Stimulated activated CD4-positive, alpha-beta T cell treated with anti-CD3 and anti-CD28 coated beads, Interleukin-12 subunit alpha, Interleukin-12 subunit beta, amount 100 ng/mL, for 48 hours (primary cell): Measurements from ENCODE around the gene ATP2A2.
"Not testable (repeated sequence)": the region's sequence is repeated elsewhere in the genome, so short reads cannot be mapped to it uniquely, and the experiment has no call there.

ENCODE experiments used
- DNase-seq, 3 donors: peaks; one replicate each; pipeline ENCODE4 v3.0.0-alpha.2; 2020; ENCODE audit warnings: low read depth in 2 of 3, low spot score in 1 of 3

ATP2A2 gene

DNA sequence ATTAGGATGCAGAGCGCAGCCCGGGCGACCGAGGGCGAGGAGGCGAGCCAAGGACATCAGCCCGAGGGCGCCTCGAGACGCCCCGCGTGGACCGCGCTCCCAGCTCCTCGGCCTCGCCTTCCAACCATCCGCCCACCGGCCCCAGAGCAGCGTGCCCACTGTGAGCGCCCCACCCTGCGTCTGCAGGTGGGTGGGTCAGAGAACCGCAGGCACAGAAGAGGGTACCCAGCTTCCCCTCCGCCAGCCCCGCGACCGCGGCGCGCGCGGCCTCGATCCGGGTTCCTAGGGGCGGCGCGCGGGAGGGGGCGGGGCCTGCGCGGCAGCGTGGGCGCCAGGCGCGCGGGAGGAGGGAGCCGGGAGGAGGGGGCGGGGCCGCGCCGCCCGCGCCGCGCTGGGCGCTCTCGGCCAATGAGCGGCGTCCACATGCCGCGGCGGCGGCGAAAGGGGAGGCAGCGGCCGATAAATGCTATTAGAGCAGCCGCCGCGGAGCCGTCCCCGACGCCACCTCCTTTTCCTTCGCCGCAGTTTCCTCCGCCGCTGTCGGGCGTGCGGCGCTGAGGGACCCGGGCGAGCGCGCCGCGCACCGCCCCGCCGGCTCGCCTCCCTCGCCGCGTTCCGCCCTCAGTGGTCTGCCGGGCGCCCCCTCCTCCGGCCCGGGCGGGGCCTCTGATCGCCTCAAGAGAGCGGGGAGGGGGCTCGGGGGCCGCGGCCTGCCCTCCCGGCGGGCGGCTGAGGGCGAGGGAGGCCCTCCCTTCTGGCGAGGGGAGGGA, at the start of gene ATP2A2:
TSS of gene ATP2A2 (plus strand) at position 469 of the 770 bp plus-strand sequence. CDS start 543 bp downstream, outside the sequence.
- peak; percentile 71 to 84 (median 82) for DNase-seq

DNA sequence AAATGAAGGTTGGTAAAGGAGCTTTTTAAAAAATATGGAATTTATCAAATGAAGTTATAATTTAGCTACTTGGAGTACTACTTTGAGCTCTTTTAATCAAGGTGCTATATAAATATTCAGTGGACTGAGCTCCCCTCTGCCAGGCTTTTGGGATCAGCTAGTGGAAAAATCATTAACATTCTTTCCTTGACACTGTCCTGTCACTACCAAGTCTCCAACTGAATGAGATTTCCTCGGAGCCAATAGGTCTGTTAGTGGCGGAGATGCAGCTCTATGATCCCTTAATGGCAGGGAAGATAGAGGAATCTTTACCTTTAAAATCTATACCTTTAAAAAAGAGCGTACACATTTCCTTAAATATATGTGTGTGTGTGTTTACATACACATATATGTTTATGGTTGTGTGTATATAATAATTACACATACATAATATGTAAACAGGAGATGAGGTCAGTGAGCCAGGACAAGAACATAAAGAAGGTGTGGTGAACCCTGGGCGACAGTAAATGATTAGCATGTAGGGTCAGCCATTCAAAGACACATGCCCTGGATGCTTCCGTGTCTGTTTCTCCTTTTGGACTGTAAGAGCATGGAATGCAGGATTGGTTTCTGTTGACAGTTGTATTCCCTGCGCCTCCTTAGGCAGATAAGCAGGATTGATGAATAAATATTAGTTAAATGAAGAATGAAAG, 47.7 kb upstream of the ATP2A2 start:
- no peak for DNase-seq

DNA sequence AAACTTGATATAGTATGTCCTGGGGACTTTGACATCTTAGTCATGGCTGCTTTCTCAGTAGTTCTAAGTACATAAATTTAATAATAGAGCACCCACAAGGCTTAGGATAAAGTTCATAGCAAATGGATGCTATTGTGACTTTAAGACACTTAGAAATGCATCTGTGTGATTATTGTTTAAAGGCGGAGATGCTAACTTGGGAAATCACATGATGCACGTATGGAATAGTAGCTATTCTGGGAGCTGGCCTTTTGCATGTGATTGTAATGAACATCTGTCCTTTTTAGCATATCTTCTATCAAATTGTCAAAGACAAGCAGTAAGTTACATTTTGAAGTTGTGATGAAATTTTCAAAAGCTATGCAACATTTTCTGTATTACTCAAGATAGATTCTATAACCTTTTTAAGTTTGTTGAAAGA, 46.7 kb upstream of the ATP2A2 start:
- no peak for DNase-seq

GRCh38 chr12:110234755-110235154, 46.3 kb upstream of the ATP2A2 start:
- no peak for DNase-seq

GRCh38 chr12:110235383-110235782, 45.7 kb upstream of the ATP2A2 start:
- DNase-seq = no peak

- DNase-seq = no peak
Observed at GRCh38 chr12:110243227-110243626, 37.8 kb upstream of the ATP2A2 start.

DNA sequence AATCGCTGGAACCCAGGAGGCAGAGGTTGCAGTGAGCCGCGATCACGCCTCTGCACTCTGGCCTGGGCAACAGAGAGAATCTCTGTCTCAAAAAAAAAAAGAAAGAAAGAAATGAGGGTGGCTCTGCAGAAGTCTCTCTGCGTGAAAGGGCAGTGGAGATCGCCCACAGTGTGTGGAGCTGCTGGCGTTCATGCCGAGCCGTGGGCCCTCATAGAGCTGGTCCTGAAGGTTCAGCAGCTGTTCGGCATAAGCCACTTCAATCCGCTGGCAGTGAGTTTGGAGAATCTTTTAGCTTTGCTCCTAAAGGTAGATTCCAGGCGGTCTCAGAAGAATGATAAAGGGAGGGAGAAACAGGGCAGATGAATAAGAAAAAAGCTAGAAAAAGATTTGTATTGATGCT, 36.7 kb upstream of the ATP2A2 start:
- no peak for DNase-seq

DNA sequence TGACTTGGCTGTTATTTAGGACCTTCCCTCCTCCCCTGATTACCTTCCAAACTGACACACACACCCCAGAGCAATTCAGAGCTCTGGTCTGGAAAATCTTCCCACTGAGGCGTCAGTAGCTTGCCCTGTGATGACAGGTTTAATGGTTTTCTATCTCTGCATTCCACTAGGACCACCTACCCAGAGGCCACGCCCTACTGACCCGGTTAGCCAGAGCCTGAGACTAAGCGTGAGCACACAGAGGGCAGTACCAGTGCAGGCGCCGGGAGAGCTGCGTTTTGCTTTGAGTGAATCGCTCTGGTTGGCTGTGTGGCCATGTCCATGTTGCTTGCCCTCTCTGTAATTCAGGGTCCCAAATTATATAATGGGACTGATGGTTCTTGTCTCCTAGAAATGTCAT, 36.2 kb upstream of the ATP2A2 start:
- DNase-seq = no peak

DNA sequence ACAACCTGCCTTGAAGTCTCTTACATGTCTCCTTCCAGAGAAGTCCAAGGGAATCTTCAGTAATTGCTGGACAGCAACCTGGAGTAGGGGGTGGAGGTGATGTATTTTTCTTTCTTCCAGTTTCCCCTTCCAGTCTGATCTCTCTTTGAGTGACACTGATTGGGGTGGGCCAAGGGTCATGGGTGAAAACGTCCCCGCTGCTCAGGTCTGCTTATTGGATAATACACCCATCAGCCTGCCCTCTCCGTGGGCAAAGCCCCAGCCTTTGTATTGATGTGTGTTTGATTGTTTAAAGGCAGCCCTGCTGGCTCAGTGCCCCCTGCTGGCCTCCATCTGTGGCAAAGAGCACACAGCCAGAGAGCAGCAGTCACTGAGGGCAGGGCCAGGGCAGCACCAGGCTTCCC, 35.7 kb upstream of the ATP2A2 start:
- peak; percentile 3 to 28 (median 27) for DNase-seq

- DNase-seq = no peak
Observed at GRCh38 chr12:110246636-110247339, 34.3 kb upstream of the ATP2A2 start.

DNA sequence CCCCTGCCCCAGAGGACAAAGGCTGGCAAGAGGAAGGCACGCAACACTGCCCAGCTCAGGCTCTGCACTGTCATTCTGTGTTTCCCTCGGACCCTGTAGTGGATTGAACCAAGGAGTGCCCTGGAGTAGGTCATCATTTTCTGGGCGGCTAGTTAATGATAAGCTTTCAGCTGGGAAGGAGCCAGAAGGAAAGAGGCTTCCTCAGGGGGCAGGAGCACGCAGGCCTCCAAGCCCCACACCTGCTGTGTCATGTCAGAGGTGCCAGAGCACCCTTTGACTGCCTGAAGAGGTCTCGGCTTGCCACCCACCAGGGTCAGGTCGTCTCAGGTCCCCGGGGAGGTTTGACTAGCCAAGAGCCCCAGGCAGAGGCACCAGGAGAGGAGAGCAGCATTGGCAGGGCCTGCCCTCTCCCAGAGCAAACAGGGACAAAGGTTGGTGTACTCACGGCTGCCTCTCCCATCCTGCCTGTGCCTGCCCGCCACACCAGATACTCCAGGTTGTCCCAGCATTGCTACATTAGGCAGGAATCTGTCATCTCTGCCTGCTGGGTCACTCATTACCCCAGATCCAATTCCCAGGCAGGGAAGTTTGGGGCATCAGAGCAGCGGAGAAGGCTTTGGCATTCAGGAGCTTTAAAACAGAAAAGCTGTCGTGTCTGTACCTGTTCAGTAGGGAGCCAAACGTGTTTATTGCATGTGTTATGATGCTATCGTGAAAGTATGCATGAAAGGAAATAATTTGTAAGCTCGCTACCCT, 33.5 kb upstream of the ATP2A2 start:
- no peak for DNase-seq

GRCh38 chr12:110248096-110248447, 33.0 kb upstream of the ATP2A2 start:
- no peak for DNase-seq

GRCh38 chr12:110249105-110249504, 31.9 kb upstream of the ATP2A2 start:
- DNase-seq = no peak

DNA sequence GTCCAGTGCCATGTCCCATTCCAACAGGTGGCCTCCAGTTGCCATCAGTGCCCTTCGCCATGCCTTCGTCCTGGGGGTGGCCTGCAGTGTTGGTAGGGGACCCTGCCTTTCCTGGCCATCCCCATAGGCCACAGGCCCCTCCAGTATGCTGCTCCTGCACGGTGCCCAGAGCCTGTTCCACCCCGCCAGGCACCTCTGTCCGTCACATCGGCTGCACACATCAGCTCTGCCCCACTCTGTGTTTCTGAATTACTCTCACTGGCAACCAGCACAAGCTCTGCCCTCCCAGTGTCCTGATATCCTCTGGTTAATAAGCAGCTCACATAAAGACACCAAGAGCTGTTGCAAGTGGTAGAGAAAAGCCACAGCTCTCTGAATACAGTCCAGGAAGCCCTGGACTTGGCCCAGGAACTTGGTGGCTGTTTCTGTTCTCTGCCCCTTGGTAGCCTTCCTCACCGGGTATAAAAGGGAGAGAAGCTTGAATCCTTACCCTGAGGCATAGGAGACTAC, 31.3 kb upstream of the ATP2A2 start:
- DNase-seq = no peak

- no peak for DNase-seq
Observed at GRCh38 chr12:110251381-110251780, 29.7 kb upstream of the ATP2A2 start.

- DNase-seq = no peak
Observed at GRCh38 chr12:110252716-110253115, 28.3 kb upstream of the ATP2A2 start.

DNA sequence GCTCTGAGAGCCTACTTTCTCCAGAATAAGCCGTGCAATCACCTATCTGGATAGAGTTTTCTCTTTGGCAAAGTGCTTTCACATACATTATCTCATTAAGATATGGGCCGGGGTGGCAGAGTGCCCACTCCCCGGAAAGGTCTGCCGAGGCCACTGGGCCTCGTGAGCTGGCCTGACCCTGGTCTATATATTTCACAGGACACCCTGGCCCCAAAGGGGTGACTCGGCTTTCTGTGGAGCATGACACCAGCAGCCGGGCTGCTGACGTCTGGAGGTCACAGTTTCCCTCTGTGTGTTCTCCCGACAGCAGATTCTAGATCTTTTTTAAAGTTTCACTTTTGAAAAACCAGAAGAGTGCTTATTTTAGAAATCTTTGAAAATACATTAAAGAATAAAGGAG, 27.9 kb upstream of the ATP2A2 start:
- DNase-seq = no peak

DNA sequence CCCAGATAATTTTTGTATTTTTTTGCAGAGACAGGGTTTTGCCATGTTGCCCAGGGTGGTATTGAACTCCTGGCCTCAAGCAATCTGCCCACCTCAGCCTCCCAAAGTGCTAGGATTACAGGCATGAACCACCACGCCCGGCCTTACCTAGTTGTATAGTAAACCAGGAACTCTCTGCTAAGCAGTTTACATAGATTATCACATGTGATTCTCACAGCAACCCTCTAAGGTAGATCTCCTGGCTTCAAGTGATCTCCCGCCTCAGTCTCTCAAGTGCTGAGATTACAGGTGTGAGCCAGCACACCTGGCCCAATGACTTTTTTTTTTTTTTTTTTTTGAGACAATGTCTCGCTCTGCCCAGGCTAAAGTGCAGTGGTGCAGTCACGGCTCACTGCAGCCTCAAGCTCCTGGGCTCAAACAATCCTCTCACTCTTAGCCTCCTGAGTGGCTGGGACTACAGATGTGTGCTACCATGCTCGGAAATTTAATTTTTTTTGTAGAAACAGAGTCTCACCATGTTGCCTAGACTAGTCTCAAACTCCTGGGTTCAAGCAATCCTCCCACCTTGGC, 26.0 kb upstream of the ATP2A2 start:
- DNase-seq = no peak

DNA sequence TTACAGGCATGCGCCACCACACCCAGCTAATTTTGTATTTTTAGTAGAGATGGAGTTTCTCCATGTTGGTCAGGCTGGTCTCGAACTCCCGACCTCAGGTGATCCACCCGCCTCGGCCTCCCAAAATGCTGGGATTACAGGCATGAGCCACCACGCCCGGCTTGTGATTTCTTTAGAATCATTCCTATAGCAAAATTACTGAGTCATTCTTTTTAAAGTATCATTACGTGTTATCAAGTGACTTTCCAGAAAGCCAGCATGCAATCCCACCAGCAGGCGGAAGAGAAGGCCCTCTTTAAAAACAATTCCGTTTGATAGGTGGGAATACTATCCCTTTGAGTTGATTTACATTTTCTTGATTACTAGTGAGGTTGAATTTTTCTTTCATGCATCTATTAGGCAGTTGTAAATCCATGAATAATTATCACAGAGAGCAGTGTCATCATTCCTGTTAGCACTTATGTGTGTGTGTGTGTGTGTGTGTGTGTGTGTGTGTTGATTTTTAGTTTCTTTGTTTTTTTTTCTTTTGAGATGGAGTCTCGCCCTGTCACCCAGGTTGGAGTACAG, 25.1 kb upstream of the ATP2A2 start:
- not testable (repeated sequence) for DNase-seq

- DNase-seq = no peak
Observed at GRCh38 chr12:110256780-110257431, 24.1 kb upstream of the ATP2A2 start.
